Endothelial cell of umbilical vein (primary cell): ENCODE data around the gene C9. TPM values are rescaled to one million over a fixed set of nuclear protein-coding genes. Genes with fewer than 3 reads are reported as not detected.

Experiments
- BruUV-seq: library from RNA; stranded (reverse); fragments of 400-500 nt; replicated peaks from 2 replicates; lab custom pipeline; 2021; lab: Mats Ljungman, UMichigan
- CTCF ChIA-PET: fragments of 300-600, 350-600 bp; sonication (Branson Sonifier 250); formaldehyde crosslinking; loops from one replicate; lab custom pipeline; 2021; ENCODE audit warnings: antibody characterized with exemption, inconsistent platforms; lab: Charles Lee
- POLR2A ChIA-PET: fragments of 300-600, 350-600 bp; sonication (Branson Sonifier 250); formaldehyde crosslinking; loops from one replicate; lab custom pipeline; 2021; ENCODE audit warnings: antibody characterized with exemption, inconsistent platforms; lab: Charles Lee
- DNase-seq: peaks from one replicate; pipeline ENCODE4 v3.0.0-alpha.2; 2011; ENCODE audit warnings: low read depth, low spot score
- FAIRE-seq: peaks from 2 replicates; lab custom pipeline; 2011; peaks lifted over from hg19 to GRCh38; lab: Jason Lieb, UNC
- H2AFZ ChIP-seq: 2 replicates; pipeline ENCODE4 v1.6.0; 2012; ENCODE audit warnings: low read depth, low read length, control low read depth, inconsistent platforms
- H3K27ac ChIP-seq: 2 replicates; pipeline ENCODE4 v1.5.1; 2011; ENCODE audit warnings: low read depth, mild to moderate bottlenecking, control low read depth, low read length, moderate library complexity; ENCODE audit not compliant: insufficient read depth
- H3K27me3 ChIP-seq, 2 experiments: 2 replicates each; pipeline versions ENCODE4 v1.6.0 to v1.6.1; 2011; ENCODE audit warnings: low read length in 2 of 2, mixed read lengths in 1 of 2; ENCODE audit not compliant: control insufficient read depth in 2 of 2, insufficient read depth in 2 of 2
- H3K36me3 ChIP-seq, 2 experiments: 2 replicates in 1 of 2; 3 replicates in 1 of 2; pipeline ENCODE4 v1.5.1; 2011; ENCODE audit warnings: low read length in 2 of 2, mild to moderate bottlenecking in 1 of 2, moderate library complexity in 1 of 2; ENCODE audit not compliant: control insufficient read depth in 2 of 2, insufficient read depth in 2 of 2; ENCODE audit errors: extremely low read depth in 1 of 2
- H3K4me1 ChIP-seq: 3 replicates; pipeline ENCODE4 v1.5.1; 2011; ENCODE audit warnings: mild to moderate bottlenecking, low read length; ENCODE audit not compliant: control insufficient read depth, insufficient read depth; ENCODE audit errors: extremely low read depth
- H3K4me2 ChIP-seq: 2 replicates; pipeline ENCODE4 v1.6.1; 2011; ENCODE audit warnings: low read length, control low read depth, mixed read lengths; ENCODE audit not compliant: insufficient read depth
- H3K4me3 ChIP-seq, 3 experiments: fragments of 200-600 bp in 1 of 3; sonication (generic), shearing (Covaris generic) in 1 of 3; replicated peaks in 1 of 3; 2 replicates each; pipeline ENCODE4 v1.5.1; 2011 to 2016; ENCODE audit warnings: control low read depth in 3 of 3, low read length in 3 of 3, mild to moderate bottlenecking in 2 of 3, inconsistent platforms in 1 of 3, low read depth in 1 of 3, moderate library complexity in 1 of 3; ENCODE audit not compliant: insufficient read depth in 1 of 3
- H3K79me2 ChIP-seq: 2 replicates; pipeline ENCODE4 v1.6.0; 2012; ENCODE audit warnings: low read length, inconsistent platforms; ENCODE audit not compliant: control insufficient read depth, insufficient read depth
- H3K9ac ChIP-seq: replicated peaks from 2 replicates; pipeline ENCODE3; 2011; ENCODE audit warnings: low read length, control low read depth; ENCODE audit not compliant: insufficient read depth; ENCODE audit errors: extremely low read depth
- H3K9me1 ChIP-seq: replicated peaks from 3 replicates; pipeline ENCODE4 v1.6.0; 2011; ENCODE audit warnings: mild to moderate bottlenecking, low read length; ENCODE audit not compliant: control insufficient read depth, insufficient read depth; ENCODE audit errors: extremely low read depth
- H3K9me3 ChIP-seq: replicated peaks from 2 replicates; pipeline ENCODE4 v1.5.1; 2012; ENCODE audit warnings: low read length, inconsistent platforms; ENCODE audit not compliant: control insufficient read depth, insufficient read depth
- H4K20me1 ChIP-seq: replicated peaks from 2 replicates; pipeline ENCODE3; 2011; ENCODE audit warnings: mild to moderate bottlenecking, low read length; ENCODE audit not compliant: control insufficient read depth, insufficient read depth; ENCODE audit errors: extremely low read depth
- CTCF ChIP-seq, 2 donors: IDR thresholded peaks; 1 replicate in 1 of 2; 2 replicates in 1 of 2; pipeline ENCODE4 v1.5.1; 2011; ENCODE audit warnings: low read length in 2 of 2, mild to moderate bottlenecking in 2 of 2, moderate library complexity in 2 of 2, control low read depth in 1 of 2, inconsistent platforms in 1 of 2, low read depth in 1 of 2; ENCODE audit not compliant: insufficient read depth in 1 of 2; ENCODE audit errors: extremely low read depth in 1 of 2
- EZH2 ChIP-seq: IDR thresholded peaks from 2 replicates; pipeline ENCODE4 v1.6.1; 2012; ENCODE audit warnings: borderline replicate concordance, low read depth, mild to moderate bottlenecking, moderate library complexity, low read length, inconsistent platforms; ENCODE audit not compliant: severe bottlenecking
- GATA2 ChIP-seq: IDR thresholded peaks from 2 replicates; pipeline ENCODE4 v1.7.0; 2011; ENCODE audit warnings: low read depth, mild to moderate bottlenecking, moderate library complexity, mixed read lengths, low read length; ENCODE audit not compliant: insufficient read length, insufficient read depth
- POLR2A ChIP-seq: IDR thresholded peaks from 2 replicates; pipeline ENCODE4 v1.6.1; 2012; ENCODE audit warnings: low read depth, mild to moderate bottlenecking, control low read depth, low read length
- POLR2AphosphoS5 ChIP-seq: IDR thresholded peaks from 2 replicates; pipeline ENCODE4 v1.6.1; 2012; ENCODE audit warnings: low read depth, mild to moderate bottlenecking, control low read depth, low read length, moderate library complexity; ENCODE audit not compliant: insufficient read depth
- dilution Hi-C: fragments of 300-500 bp; cut with MboI; formaldehyde crosslinking; loops from one replicate; pipeline ENCODE4 v1.15.0; 2019; ENCODE audit warnings: low sequenced_read_pairs; ENCODE audit not compliant: extremely low pct_ligation_motif_present
- intact Hi-C: fragments of 100-400 bp; cut with micrococcal nuclease; formaldehyde crosslinking; loops from one replicate; pipeline ENCODE4 v1.10.0; 2022
- polyA plus RNA-seq, 4 experiments: library from polyadenylated mRNA; depleted of rRNA in 3 of 4; stranded (reverse) in 3 of 4; unstranded in 1 of 4; fragments of >200 nt; gene quantifications; 2 replicates each; pipeline versions ENCODE4 v1.2.1 to v1.2.3, GENCODE V29; 2011 to 2012; ENCODE audit warnings: missing spikeins in 1 of 4
- total RNA-seq: library from RNA; stranded (reverse); gene quantifications from 2 replicates; pipeline ENCODE4 v1.2.3, GENCODE V29; 2021

C9 gene
- total and polyA plus RNA-seq, 2 donors (not counting 3 experiments of a cell fraction or from before 2014, with no cell fraction given), result 0.33 TPM; not detected in 1

DNA sequence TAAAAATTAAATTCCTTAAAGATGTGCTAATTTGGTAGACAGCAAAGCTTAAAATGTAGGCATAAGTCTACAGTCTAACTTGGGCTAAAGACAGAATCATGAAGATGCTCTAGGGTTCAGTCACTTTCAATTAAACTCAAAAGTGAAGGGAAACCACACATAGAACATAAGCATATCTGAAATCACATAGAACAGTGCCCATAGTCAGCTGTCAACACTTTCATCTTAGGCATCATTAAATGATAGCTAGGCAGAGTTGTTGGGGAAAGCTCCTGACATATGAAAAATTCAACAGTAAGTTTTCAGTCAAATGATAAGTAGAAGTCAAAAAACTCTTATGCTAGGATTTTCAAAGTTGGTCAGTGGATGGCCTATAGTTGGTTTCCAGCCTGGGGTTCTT is 49.5 kb upstream of the C9 start:
- H3K27ac ChIP-seq, result no peak overlapping the region
- H3K36me3 ChIP-seq, result peaks cover 5 to 6% of the 10 kb centered on the region in 2 experiments
- dilution Hi-C loops, result loop anchor here (25.0 kb wide), 1 partner anchor 124 kb away; no protein-coding TSS in a partner anchor
- no peaks in the 10 kb centered on the region for H3K27me3 ChIP-seq
- H3K4me3 ChIP-seq, result no peak overlapping the region
- H3K9ac ChIP-seq, result no peak overlapping the region
- CTCF ChIA-PET, result interaction anchor here (1.1 to 2.2 kb wide), 8 partner anchors 9 to 134 kb away, joined by 3 to 14 read pairs (median 4); partner anchors contain the start of gene DAB2
- POLR2A ChIA-PET, result interaction anchor here (5.8 kb wide), 1 partner anchor 10 kb away, joined by 40 read pairs; the partner anchor contains the start of gene DAB2
- DNase-seq, result no peak
- intact Hi-C loops, result no loop called here
- peaks cover 33% of the 10 kb centered on the region for H4K20me1 ChIP-seq
- peaks cover 46% of the 10 kb centered on the region for H3K4me1 ChIP-seq
- FAIRE-seq, result no peak
- no TSS peak for BruUV-seq
- no peaks in the 10 kb centered on the region for H3K9me1 ChIP-seq
- TF ChIP-seq POLR2A (no peak), CTCF (IDR thresholded peaks at IDR 0.05; ENCODE audit: extremely low read depth in 1 of 2, insufficient read depth in 1 of 2, low read depth in 1 of 2, low read length in 2 of 2) (no peak), EZH2 (no peak), POLR2AphosphoS5 (no peak), GATA2 (no peak)
- no peak overlapping the region for H2AFZ ChIP-seq
- H3K4me2 ChIP-seq, result no peak overlapping the region
- no peaks in the 10 kb centered on the region for H3K9me3 ChIP-seq
- peaks cover 98% of the 10 kb centered on the region for H3K79me2 ChIP-seq
